CD4-positive, CD25-positive, alpha-beta regulatory T cell (primary cell): Measurements from ENCODE around the gene ERP27. TPM values are rescaled to one million over a fixed set of nuclear protein-coding genes. Genes with fewer than 3 reads are reported as not detected.

Experiments
- ATAC-seq, 2 donors: fragments of 150-1000 bp; cut with Tn5 transposase; one replicate each; pipeline ENCODE4 v1.10.0; 2021; ENCODE audit warnings: low read depth in 2 of 2, moderate number of reproducible peaks in 2 of 2, moderate library complexity in 1 of 2
- DNase-seq, 3 donors: peaks; one replicate each; pipeline versions ENCODE4 v3.0.0 to v3.0.0-alpha.2; 2012 to 2022; ENCODE audit warnings: mixed read lengths in 1 of 3
- H3K27ac ChIP-seq: one replicate; pipeline ENCODE4 v1.7.0; 2013; ENCODE audit warnings: mild to moderate bottlenecking, low read length; ENCODE audit not compliant: insufficient read depth, poor library complexity, severe bottlenecking
- H3K27me3 ChIP-seq: one replicate; pipeline ENCODE4 v1.7.0; 2013; ENCODE audit warnings: low read length; ENCODE audit not compliant: control insufficient read depth, insufficient read depth
- H3K36me3 ChIP-seq: one replicate; pipeline ENCODE4 v1.7.0; 2013; ENCODE audit warnings: mild to moderate bottlenecking, low read length, moderate library complexity; ENCODE audit not compliant: control insufficient read depth, insufficient read depth
- H3K4me1 ChIP-seq: 2 replicates; pipeline ENCODE4 v1.7.0; 2013; ENCODE audit warnings: mild to moderate bottlenecking, low read length; ENCODE audit not compliant: insufficient read depth, control insufficient read depth, poor library complexity, severe bottlenecking
- H3K4me3 ChIP-seq: one replicate; pipeline ENCODE4 v1.7.0; 2013; ENCODE audit warnings: low read depth, mild to moderate bottlenecking, low read length, moderate library complexity
- H3K9me3 ChIP-seq, 2 experiments: 1 replicate in 1 of 2; 2 replicates in 1 of 2; pipeline ENCODE4 v1.7.0; 2013; ENCODE audit warnings: low read length in 2 of 2, mild to moderate bottlenecking in 1 of 2, moderate library complexity in 1 of 2; ENCODE audit not compliant: control insufficient read depth in 2 of 2
- H3K27ac Mint-ChIP-seq, 3 donors: one replicate each; pipeline ENCODE4 v1.8.0; 2020 to 2022; ENCODE audit warnings: mild to moderate bottlenecking in 3 of 3, mixed read lengths in 3 of 3, moderate library complexity in 2 of 3
- H3K27me3 Mint-ChIP-seq: one replicate; pipeline ENCODE4 v1.8.0; 2022; ENCODE audit warnings: mild to moderate bottlenecking, mixed read lengths
- H3K36me3 Mint-ChIP-seq: one replicate; pipeline ENCODE4 v1.8.0; 2020; ENCODE audit warnings: mixed read lengths
- H3K4me1 Mint-ChIP-seq, 4 donors: one replicate each; pipeline ENCODE4 v1.8.0; 2020 to 2022; ENCODE audit warnings: mixed read lengths in 4 of 4, mild to moderate bottlenecking in 1 of 4
- H3K4me3 Mint-ChIP-seq, 4 donors: one replicate each; pipeline ENCODE4 v1.8.0; 2020 to 2022; ENCODE audit warnings: mild to moderate bottlenecking in 4 of 4, mixed read lengths in 4 of 4, moderate library complexity in 3 of 4
- H3K9me3 Mint-ChIP-seq, 7 donors: one replicate each; pipeline ENCODE4 v1.8.0; 2020 to 2022; ENCODE audit warnings: mixed read lengths in 7 of 7, mild to moderate bottlenecking in 3 of 7, moderate library complexity in 2 of 7
- polyA plus RNA-seq, 4 donors: library from polyadenylated mRNA; unstranded; fragments of 300-500 nt; fragmentation: Illumina TruSeq; gene quantifications; one replicate each; pipeline ENCODE4 v1.2.3, GENCODE V29; 2021
- total RNA-seq: library from RNA; stranded (reverse); gene quantifications from one replicate; pipeline ENCODE4 v1.2.3, GENCODE V29; 2022

ERP27 gene
- total and polyA plus RNA-seq, 5 donors from 2014 or later = 5.3 to 25.4 (median 6.3) TPM

DNA sequence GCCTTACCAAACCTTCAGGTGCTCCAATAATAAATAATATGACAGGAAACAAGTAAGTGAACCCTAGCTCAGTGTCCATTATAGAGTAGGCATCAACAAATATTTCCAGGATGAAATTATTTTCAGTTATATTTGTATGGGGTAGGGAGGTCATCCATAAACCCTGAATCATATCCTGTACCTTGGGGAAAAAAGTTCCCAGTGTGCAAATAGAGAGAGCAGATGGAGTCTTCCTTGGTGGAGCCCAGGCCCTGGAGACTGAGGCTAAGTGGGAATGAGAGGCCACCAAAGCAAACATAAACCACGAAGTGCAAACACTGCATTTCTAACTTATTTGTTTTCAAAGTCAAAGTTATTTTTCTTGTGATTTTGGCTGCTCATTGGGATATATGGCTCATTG lies 8.5 kb upstream of the ERP27 start:
- peak overlapping the region; percentile 94 to 98 (median 94) for H3K27ac Mint-ChIP-seq
- H3K36me3 ChIP-seq = peaks cover 88% of the 10 kb centered on the region
- peak overlapping the region; percentile 100 for H3K4me3 ChIP-seq
- peaks cover 72% of the 10 kb centered on the region for H3K4me1 ChIP-seq
- peaks cover 60 to 86% (median 71%) of the 10 kb centered on the region in 4 donors for H3K4me1 Mint-ChIP-seq
- H3K9me3 Mint-ChIP-seq = no peaks in the 10 kb centered on the region
- ATAC-seq (no peak), DNase-seq (no peak)
- no peaks in the 10 kb centered on the region for H3K27me3 ChIP-seq
- H3K27ac ChIP-seq = peak overlapping the region; percentile 99
- H3K9me3 ChIP-seq = no peaks in the 10 kb centered on the region
- no peaks in the 10 kb centered on the region for H3K27me3 Mint-ChIP-seq
- H3K36me3 Mint-ChIP-seq = peaks cover 82% of the 10 kb centered on the region
- peak overlapping the region; percentile 37 to 91 (median 64) for H3K4me3 Mint-ChIP-seq

DNA sequence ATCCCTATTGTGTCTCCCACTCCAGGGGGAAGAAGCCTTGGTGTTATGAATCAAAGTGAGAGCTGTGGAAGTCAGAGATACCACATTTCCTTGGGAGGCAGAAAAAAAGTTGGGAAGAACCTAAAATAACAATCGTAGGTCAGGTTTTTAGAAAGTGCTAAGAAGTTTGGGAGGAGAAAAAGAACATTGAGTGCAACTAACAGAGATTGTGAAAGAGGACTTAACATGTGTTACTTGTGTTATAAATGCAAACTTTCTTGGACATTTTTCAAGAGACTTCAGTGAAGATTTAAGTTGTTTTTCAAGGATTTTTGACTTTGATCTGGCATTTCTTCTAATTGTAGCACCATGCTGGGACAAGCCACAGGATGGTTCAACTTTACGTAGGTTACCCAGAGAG lies 7.8 kb upstream of the ERP27 start:
- ATAC-seq (no peak), DNase-seq (no peak)
- no peaks in the 10 kb centered on the region for H3K9me3 Mint-ChIP-seq
- H3K27me3 Mint-ChIP-seq = no peaks in the 10 kb centered on the region
- peaks cover 54 to 81% (median 65%) of the 10 kb centered on the region in 4 donors for H3K4me1 Mint-ChIP-seq
- H3K36me3 ChIP-seq = peaks cover 93% of the 10 kb centered on the region
- H3K27ac Mint-ChIP-seq = peak overlapping the region; percentile 68 to 98 (median 94)
- peak overlapping the region; percentile 29 to 91 (median 63) for H3K4me3 Mint-ChIP-seq
- H3K4me1 ChIP-seq = peaks cover 65% of the 10 kb centered on the region
- peak overlapping the region; percentile 100 for H3K4me3 ChIP-seq
- H3K27me3 ChIP-seq = no peaks in the 10 kb centered on the region
- peaks cover 81% of the 10 kb centered on the region for H3K36me3 Mint-ChIP-seq
- no peaks in the 10 kb centered on the region for H3K9me3 ChIP-seq
- peak overlapping the region; percentile 99 for H3K27ac ChIP-seq

DNA sequence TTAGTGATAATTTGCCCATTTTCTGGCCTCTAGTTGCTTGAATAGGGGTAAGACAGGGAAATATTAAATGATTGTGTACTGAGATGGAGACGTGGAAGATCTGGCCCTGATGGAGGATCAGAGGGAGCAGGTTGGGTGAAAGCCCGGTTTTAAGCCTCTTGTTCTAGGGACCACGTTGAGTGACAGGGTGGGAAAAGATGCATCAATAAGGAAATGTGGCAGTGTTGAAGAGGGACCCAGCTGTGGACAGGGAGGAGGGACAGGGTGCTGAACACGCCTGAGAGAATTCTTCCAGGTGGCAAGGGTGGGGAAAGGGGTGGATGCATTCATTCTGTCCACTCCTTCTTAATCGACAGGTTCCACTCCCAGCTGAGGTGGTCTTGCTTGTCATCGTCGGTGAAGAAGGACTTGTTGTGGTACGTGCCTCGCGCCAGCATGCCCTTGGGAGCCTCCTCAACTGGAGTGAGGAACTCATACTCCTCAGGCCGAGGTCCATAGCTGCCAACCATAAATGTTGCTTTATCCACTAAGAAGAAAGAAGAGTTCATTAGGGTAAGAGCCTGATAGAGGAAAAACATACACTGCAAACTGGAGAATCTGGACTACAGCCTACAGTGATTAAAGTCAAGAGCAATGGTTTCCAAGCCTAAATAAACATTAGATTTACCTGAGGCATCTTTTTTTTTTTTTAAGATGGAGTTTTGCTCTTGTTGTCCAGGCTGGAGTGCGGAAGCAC lies 4.0 kb upstream of the ERP27 start:
- H3K9me3 ChIP-seq = no peaks in the 10 kb centered on the region
- no peaks in the 10 kb centered on the region for H3K27me3 ChIP-seq
- H3K4me1 ChIP-seq = peaks cover 53% of the 10 kb centered on the region
- H3K27ac ChIP-seq = no peak overlapping the region
- Mint-ChIP-seq H3K9me3 (peaks cover 0 to 2% (median 0%) of the 10 kb centered on the region in 7 donors), H3K4me1 (peaks cover 41 to 80% (median 64%) of the 10 kb centered on the region in 4 donors), H3K27ac (peak overlapping the region in 2 of 3 donors; percentile 56 to 88), H3K4me3 (peak overlapping the region in 2 of 4 donors; percentile 4 to 47), H3K27me3 (no peaks in the 10 kb centered on the region), H3K36me3 (peaks cover 71% of the 10 kb centered on the region)
- H3K36me3 ChIP-seq = peaks cover 72% of the 10 kb centered on the region
- DNase-seq = no peak
- no peak overlapping the region for H3K4me3 ChIP-seq
- ATAC-seq = no peak

- Mint-ChIP-seq H3K27ac (peak overlapping the region in 2 of 3 donors; percentile 4 to 11), H3K36me3 (peaks cover 69% of the 10 kb centered on the region), H3K9me3 (peaks cover 0 to 2% (median 0%) of the 10 kb centered on the region in 7 donors), H3K4me3 (peak overlapping the region in 1 of 4 donors; percentile 9), H3K4me1 (peaks cover 31 to 80% (median 62%) of the 10 kb centered on the region in 4 donors), H3K27me3 (no peaks in the 10 kb centered on the region)
- peaks cover 47% of the 10 kb centered on the region for H3K4me1 ChIP-seq
- H3K36me3 ChIP-seq = peaks cover 71% of the 10 kb centered on the region
- ATAC-seq (no peak), DNase-seq (no peak)
- no peaks in the 10 kb centered on the region for H3K27me3 ChIP-seq
- no peak overlapping the region for H3K4me3 ChIP-seq
- H3K27ac ChIP-seq = peak overlapping the region; percentile 49
- H3K9me3 ChIP-seq = no peaks in the 10 kb centered on the region
Observed at GRCh38 chr12:14941369-14941768, 3.0 kb upstream of the ERP27 start.

DNA sequence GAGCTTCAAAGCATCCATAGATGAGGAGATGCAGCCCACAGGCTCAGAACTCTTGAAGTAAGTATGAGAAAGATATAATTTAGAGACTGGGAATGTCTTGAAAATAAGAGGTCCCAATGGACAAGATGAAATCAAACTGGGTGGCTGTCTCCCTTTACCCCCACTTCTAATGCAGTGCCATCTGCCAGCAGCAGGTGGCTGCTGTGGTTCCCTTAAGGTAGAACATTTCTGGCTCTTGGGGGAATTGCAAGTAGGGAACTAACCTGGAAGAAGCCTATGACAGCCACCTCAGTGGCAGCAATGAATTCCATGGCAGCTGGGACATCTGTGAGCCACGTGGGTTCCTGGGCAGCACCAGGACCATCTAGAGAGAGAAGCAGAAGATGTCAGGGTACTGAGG lies 648 bp downstream of the ERP27 start:
- H3K27ac ChIP-seq = peak overlapping the region; percentile 50
- H3K4me1 Mint-ChIP-seq = peaks cover 13 to 64% (median 54%) of the 10 kb centered on the region in 4 donors
- peak overlapping the region in 2 of 4 donors; percentile 27 to 52 for H3K4me3 Mint-ChIP-seq

DNA sequence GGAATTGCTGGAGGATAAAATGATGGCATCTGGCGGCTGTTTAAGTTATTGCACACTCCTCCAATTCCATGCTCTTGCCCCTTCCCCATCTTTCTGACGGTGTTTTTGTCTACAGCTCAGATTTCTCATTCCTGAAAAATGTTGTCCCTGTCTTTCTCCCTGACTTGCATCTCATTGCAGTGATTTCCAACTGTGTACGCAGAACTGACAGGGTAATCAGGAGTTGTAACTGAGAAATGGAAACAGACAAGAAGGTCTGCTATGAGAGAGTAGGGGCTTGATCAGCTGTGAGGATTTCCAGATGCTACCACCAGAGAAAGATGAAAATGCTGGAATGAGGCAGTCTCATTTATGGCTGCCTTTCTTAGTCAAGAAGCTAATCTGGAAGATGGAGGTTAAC lies 1.3 kb downstream of the ERP27 start:
- Histone ChIP-seq H3K4me3 (no peak overlapping the region), H3K4me1 (peaks cover 30% of the 10 kb centered on the region), H3K27me3 (no peaks in the 10 kb centered on the region), H3K27ac (peak overlapping the region; percentile 50), H3K9me3 (no peaks in the 10 kb centered on the region), H3K36me3 (peaks cover 71% of the 10 kb centered on the region)
- H3K27ac Mint-ChIP-seq = peak overlapping the region; percentile 87 to 93 (median 91)
- peaks cover 69% of the 10 kb centered on the region for H3K36me3 Mint-ChIP-seq
- ATAC-seq (no peak), DNase-seq (no peak)
- no peaks in the 10 kb centered on the region for H3K27me3 Mint-ChIP-seq
- H3K4me1 Mint-ChIP-seq = peaks cover 13 to 63% (median 53%) of the 10 kb centered on the region in 4 donors
- H3K4me3 Mint-ChIP-seq = peak overlapping the region in 2 of 4 donors; percentile 11 to 18
- peaks cover 0 to 2% (median 0%) of the 10 kb centered on the region in 7 donors for H3K9me3 Mint-ChIP-seq

More for the DNA sequence above, 648 bp downstream of the ERP27 start:
- peaks cover 0 to 2% (median 0%) of the 10 kb centered on the region in 7 donors for H3K9me3 Mint-ChIP-seq
- Histone ChIP-seq H3K9me3 (no peaks in the 10 kb centered on the region), H3K4me1 (peaks cover 30% of the 10 kb centered on the region), H3K27me3 (no peaks in the 10 kb centered on the region), H3K36me3 (peaks cover 71% of the 10 kb centered on the region), H3K4me3 (no peak overlapping the region)
- peak in 1 of 3 donors; percentile 42 for DNase-seq
- H3K36me3 Mint-ChIP-seq = peaks cover 68% of the 10 kb centered on the region
- no peaks in the 10 kb centered on the region for H3K27me3 Mint-ChIP-seq
- peak in 1 of 2 donors; percentile 37 for ATAC-seq
- peak overlapping the region; percentile 87 to 93 (median 91) for H3K27ac Mint-ChIP-seq

- H3K27ac ChIP-seq = no peak overlapping the region
- no peaks in the 10 kb centered on the region for H3K9me3 ChIP-seq
- H3K27me3 ChIP-seq = no peaks in the 10 kb centered on the region
- Mint-ChIP-seq H3K4me3 (peak overlapping the region in 1 of 4 donors; percentile 10), H3K36me3 (peaks cover 70% of the 10 kb centered on the region), H3K9me3 (peaks cover 0 to 2% (median 0%) of the 10 kb centered on the region in 7 donors), H3K4me1 (peaks cover 13 to 61% (median 51%) of the 10 kb centered on the region in 4 donors), H3K27ac (peak overlapping the region; percentile 47 to 93 (median 78)), H3K27me3 (no peaks in the 10 kb centered on the region)
- ATAC-seq = peak in 1 of 2 donors; percentile 40
- H3K36me3 ChIP-seq = peaks cover 72% of the 10 kb centered on the region
- peak in 1 of 3 donors; percentile 40 for DNase-seq
- H3K4me3 ChIP-seq = no peak overlapping the region
- peaks cover 30% of the 10 kb centered on the region for H3K4me1 ChIP-seq
Observed at GRCh38 chr12:14936224-14936861, 2.0 kb downstream of the ERP27 start.
